Measurements from ENCODE around the gene RBM14. TPM values are rescaled to one million over a fixed set of nuclear protein-coding genes. Genes with fewer than 3 reads are reported as not detected.
"Not testable (repeated sequence)": the region's sequence is repeated elsewhere in the genome, so short reads cannot be mapped to it uniquely, and the experiment has no call there.

RBM14 gene, protein sequence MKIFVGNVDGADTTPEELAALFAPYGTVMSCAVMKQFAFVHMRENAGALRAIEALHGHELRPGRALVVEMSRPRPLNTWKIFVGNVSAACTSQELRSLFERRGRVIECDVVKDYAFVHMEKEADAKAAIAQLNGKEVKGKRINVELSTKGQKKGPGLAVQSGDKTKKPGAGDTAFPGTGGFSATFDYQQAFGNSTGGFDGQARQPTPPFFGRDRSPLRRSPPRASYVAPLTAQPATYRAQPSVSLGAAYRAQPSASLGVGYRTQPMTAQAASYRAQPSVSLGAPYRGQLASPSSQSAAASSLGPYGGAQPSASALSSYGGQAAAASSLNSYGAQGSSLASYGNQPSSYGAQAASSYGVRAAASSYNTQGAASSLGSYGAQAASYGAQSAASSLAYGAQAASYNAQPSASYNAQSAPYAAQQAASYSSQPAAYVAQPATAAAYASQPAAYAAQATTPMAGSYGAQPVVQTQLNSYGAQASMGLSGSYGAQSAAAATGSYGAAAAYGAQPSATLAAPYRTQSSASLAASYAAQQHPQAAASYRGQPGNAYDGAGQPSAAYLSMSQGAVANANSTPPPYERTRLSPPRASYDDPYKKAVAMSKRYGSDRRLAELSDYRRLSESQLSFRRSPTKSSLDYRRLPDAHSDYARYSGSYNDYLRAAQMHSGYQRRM
- 76.4 TPM for total RNA-seq

- Histone ChIP-seq H3K4me1 (ENCODE audit: insufficient read depth, low read length) (peaks cover 54% of the 10 kb centered on the region), H3K27me3 (ENCODE audit: insufficient read depth, low read length) (no peaks in the 10 kb centered on the region), H3K4me3 (ENCODE audit: low read length) (peak within 1 kb of the TSS; percentile 80), H3K9me3 (ENCODE audit: low read depth, low read length) (no peaks in the 10 kb centered on the region)
These were observed at the start of gene RBM14 for GRCh38 chr11:66616379-66617154. Gene RBM14, plus strand, starts transcription at chr11:66616630. Its CDS starts 91 bp downstream, at chr11:66616721.

GRCh38 chr11:66567787-66568123, 48.7 kb upstream of the RBM14 start:
- Histone ChIP-seq H3K4me1 (ENCODE audit: insufficient read depth, low read length) (peaks cover 14% of the 10 kb centered on the region), H3K4me3 (ENCODE audit: low read length) (peak overlapping the region; percentile 45), H3K9me3 (ENCODE audit: low read depth, low read length) (no peaks in the 10 kb centered on the region), H3K27me3 (ENCODE audit: insufficient read depth, low read length) (peaks cover 9% of the 10 kb centered on the region)

- Histone ChIP-seq H3K4me1 (ENCODE audit: insufficient read depth, low read length) (peaks cover 14% of the 10 kb centered on the region), H3K4me3 (ENCODE audit: low read length) (peak within 1 kb of the TSS; percentile 45)
These were observed 48.1 kb upstream of the RBM14 start, which contains the start of gene CTSF for GRCh38 chr11:66568124-66568916. Gene CTSF, minus strand, starts transcription at chr11:66568606. Its CDS starts 120 bp downstream, at chr11:66568486.

GRCh38 chr11:66569076-66569475, 47.4 kb upstream of the RBM14 start:
- Histone ChIP-seq H3K4me3 (ENCODE audit: low read length) (no peak overlapping the region), H3K27me3 (ENCODE audit: insufficient read depth, low read length) (peaks cover 9% of the 10 kb centered on the region)

More at GRCh38 chr11:66568124-66568916, 48.1 kb upstream of the RBM14 start, which contains the start of gene CTSF:
- no peaks in the 10 kb centered on the region for H3K9me3 ChIP-seq (ENCODE audit: low read depth, low read length)
- peaks cover 9% of the 10 kb centered on the region for H3K27me3 ChIP-seq (ENCODE audit: insufficient read depth, low read length)

DNA sequence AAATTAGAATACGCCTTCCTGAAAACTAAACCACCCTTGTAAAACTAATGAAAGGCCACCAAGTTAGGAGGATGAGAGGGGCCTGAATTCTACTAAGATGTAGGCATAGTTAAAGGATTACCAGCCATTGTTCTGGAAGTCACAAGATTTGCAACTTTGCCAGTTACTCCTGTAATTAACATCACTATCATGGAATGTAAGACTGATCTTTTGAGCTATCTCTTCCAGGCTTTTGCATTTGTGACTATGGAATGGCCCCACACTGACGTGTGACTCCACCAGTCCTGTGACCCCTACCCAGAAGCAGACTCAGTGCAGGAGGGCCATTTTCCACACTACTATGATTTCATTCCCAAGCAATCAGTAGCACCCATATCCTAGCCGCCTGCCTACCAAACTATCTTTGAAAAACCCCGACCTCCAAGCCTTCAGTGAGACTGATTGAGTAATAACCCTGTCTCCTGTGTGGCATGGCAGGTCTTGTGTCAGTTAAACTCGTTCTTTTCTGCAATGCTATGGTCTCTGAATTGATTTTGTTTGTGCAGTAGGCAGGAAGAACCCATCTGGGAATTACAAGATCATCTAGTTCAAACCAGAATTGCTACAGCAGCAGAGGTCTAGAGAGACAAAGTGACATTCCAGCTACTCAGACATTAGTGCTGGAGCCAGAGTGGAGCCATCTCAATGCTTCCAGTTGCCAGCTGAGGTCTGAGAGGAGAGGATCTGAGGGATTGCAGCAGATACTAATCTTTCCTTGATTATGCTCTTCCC, 46.2 kb upstream of the RBM14 start:
- no peaks in the 10 kb centered on the region for H3K9me3 ChIP-seq (ENCODE audit: low read depth, low read length)
- H3K4me1 ChIP-seq (ENCODE audit: insufficient read depth, low read length): peaks cover 14% of the 10 kb centered on the region
- H3K27me3 ChIP-seq (ENCODE audit: insufficient read depth, low read length): peaks cover 9% of the 10 kb centered on the region
- H3K4me3 ChIP-seq (ENCODE audit: low read length): no peak overlapping the region

More at GRCh38 chr11:66569076-66569475, 47.4 kb upstream of the RBM14 start:
- no peaks in the 10 kb centered on the region for H3K9me3 ChIP-seq (ENCODE audit: low read depth, low read length)
- peaks cover 14% of the 10 kb centered on the region for H3K4me1 ChIP-seq (ENCODE audit: insufficient read depth, low read length)

DNA sequence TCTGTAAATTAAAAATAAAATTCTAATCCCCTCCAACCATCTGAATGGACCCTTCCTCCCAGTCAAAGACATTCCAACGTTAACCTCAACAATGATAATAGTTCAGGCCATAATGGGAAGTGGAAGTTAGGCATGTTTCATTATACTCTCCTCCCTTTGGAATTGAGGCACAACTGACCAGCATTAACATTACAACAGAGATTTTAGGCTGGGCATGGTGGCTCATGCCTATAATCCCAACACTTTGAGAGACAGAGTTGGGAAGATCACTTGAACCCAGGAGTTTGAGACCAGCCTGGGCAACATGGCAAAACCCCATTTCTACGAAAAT, 45.6 kb upstream of the RBM14 start:
- H3K27me3 ChIP-seq (ENCODE audit: insufficient read depth, low read length): peaks cover 9% of the 10 kb centered on the region

GRCh38 chr11:66579017-66579606, 37.3 kb upstream of the RBM14 start:
- H3K27me3 ChIP-seq (ENCODE audit: insufficient read depth, low read length): no peaks in the 10 kb centered on the region
- H3K4me3 ChIP-seq (ENCODE audit: low read length): no peak overlapping the region
- H3K4me1 ChIP-seq (ENCODE audit: insufficient read depth, low read length): peaks cover 6% of the 10 kb centered on the region
- H3K9me3 ChIP-seq (ENCODE audit: low read depth, low read length): no peaks in the 10 kb centered on the region

More for the DNA sequence above, 45.6 kb upstream of the RBM14 start:
- Histone ChIP-seq H3K9me3 (ENCODE audit: low read depth, low read length) (no peaks in the 10 kb centered on the region), H3K4me3 (ENCODE audit: low read length) (no peak overlapping the region), H3K4me1 (ENCODE audit: insufficient read depth, low read length) (peaks cover 14% of the 10 kb centered on the region)

- Histone ChIP-seq H3K27me3 (ENCODE audit: insufficient read depth, low read length) (no peaks in the 10 kb centered on the region), H3K9me3 (ENCODE audit: low read depth, low read length) (no peaks in the 10 kb centered on the region), H3K4me1 (ENCODE audit: insufficient read depth, low read length) (peaks cover 6% of the 10 kb centered on the region), H3K4me3 (ENCODE audit: low read length) (no peak overlapping the region)
These were observed 35.6 kb upstream of the RBM14 start for GRCh38 chr11:66580803-66581202.

- no peak overlapping the region for H3K4me3 ChIP-seq (ENCODE audit: low read length)
- H3K9me3 ChIP-seq (ENCODE audit: low read depth, low read length): no peaks in the 10 kb centered on the region
- peaks cover 6% of the 10 kb centered on the region for H3K4me1 ChIP-seq (ENCODE audit: insufficient read depth, low read length)
- no peaks in the 10 kb centered on the region for H3K27me3 ChIP-seq (ENCODE audit: insufficient read depth, low read length)
These were observed 35.2 kb upstream of the RBM14 start for GRCh38 chr11:66581261-66581660.

GRCh38 chr11:66582565-66583147, 33.8 kb upstream of the RBM14 start:
- H3K4me1 ChIP-seq (ENCODE audit: insufficient read depth, low read length); H3K4me3 ChIP-seq (ENCODE audit: low read length); H3K9me3 ChIP-seq (ENCODE audit: low read depth, low read length); H3K27me3 ChIP-seq (ENCODE audit: insufficient read depth, low read length): not testable (repeated sequence)

GRCh38 chr11:66585447-66585846, 31.0 kb upstream of the RBM14 start:
- not testable (repeated sequence) for H3K4me1 ChIP-seq (ENCODE audit: insufficient read depth, low read length); H3K27me3 ChIP-seq (ENCODE audit: insufficient read depth, low read length); H3K4me3 ChIP-seq (ENCODE audit: low read length); H3K9me3 ChIP-seq (ENCODE audit: low read depth, low read length)

GRCh38 chr11:66586136-66586535, 30.3 kb upstream of the RBM14 start:
- Histone ChIP-seq H3K4me3 (ENCODE audit: low read length) (no peak overlapping the region), H3K9me3 (ENCODE audit: low read depth, low read length) (no peaks in the 10 kb centered on the region), H3K4me1 (ENCODE audit: insufficient read depth, low read length) (no peaks in the 10 kb centered on the region), H3K27me3 (ENCODE audit: insufficient read depth, low read length) (no peaks in the 10 kb centered on the region)

DNA sequence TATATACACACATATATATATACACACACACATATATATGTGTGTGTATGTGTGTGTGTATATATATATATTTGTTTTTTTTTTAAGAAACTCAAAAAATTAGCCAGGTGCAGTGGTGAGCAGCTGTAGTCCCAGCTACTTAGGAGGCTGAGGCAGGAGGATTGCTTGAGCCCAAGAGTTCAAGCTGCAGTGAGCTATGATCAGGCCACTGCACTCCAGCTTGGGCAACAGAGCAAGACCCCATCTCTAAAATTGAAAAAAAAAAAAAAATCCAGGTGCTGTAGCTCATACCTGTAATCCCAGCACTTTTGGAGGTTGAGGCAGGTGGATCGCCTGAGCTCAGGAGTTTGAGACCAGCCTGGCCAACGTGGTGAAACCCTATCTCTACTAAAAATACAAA, 27.1 kb upstream of the RBM14 start:
- H3K4me1 ChIP-seq (ENCODE audit: insufficient read depth, low read length): peaks cover 18% of the 10 kb centered on the region
- H3K9me3 ChIP-seq (ENCODE audit: low read depth, low read length); H3K27me3 ChIP-seq (ENCODE audit: insufficient read depth, low read length); H3K4me3 ChIP-seq (ENCODE audit: low read length): not testable (repeated sequence)

All from mononuclear cell (primary cell).